ENCODE data around the gene BEND5.

The BEND5 gene

GRCh38 chr1:48776393-48777218, at the start of gene BEND5:
TSS of gene BEND5 (minus strand) at chr1:48776891. CDS start at chr1:48776831, 60 bp downstream.
- DNase-seq, result peak; percentile 7 to 66 (median 43)

- DNase-seq, result no peak
These were observed 46.5 kb upstream of the BEND5 start for GRCh38 chr1:48823168-48823567.

- no peak for DNase-seq
These were observed 43.8 kb upstream of the BEND5 start for GRCh38 chr1:48820491-48820890.

- DNase-seq, result no peak
These were observed 40.9 kb upstream of the BEND5 start for GRCh38 chr1:48817505-48818114.

- no peak for DNase-seq
These were observed 34.0 kb upstream of the BEND5 start for GRCh38 chr1:48810740-48811139.

- DNase-seq, result no peak
These were observed 31.8 kb upstream of the BEND5 start for GRCh38 chr1:48808496-48808895.

- DNase-seq, result no peak
These were observed 31.0 kb upstream of the BEND5 start for GRCh38 chr1:48807554-48808260.

GRCh38 chr1:48803474-48803873, 26.8 kb upstream of the BEND5 start:
- DNase-seq, result no peak

GRCh38 chr1:48794816-48795215, 18.1 kb upstream of the BEND5 start:
- no peak for DNase-seq

GRCh38 chr1:48793863-48794262, 17.2 kb upstream of the BEND5 start:
- no peak for DNase-seq

GRCh38 chr1:48792961-48793360, 16.3 kb upstream of the BEND5 start:
- no peak for DNase-seq

GRCh38 chr1:48790397-48790796, 13.7 kb upstream of the BEND5 start:
- DNase-seq, result no peak

GRCh38 chr1:48789903-48790302, 13.2 kb upstream of the BEND5 start:
- DNase-seq, result no peak

GRCh38 chr1:48785869-48786268, 9.2 kb upstream of the BEND5 start:
- DNase-seq, result no peak

GRCh38 chr1:48784301-48784700, 7.6 kb upstream of the BEND5 start:
- DNase-seq, result no peak

- DNase-seq, result no peak
These were observed 666 bp upstream of the BEND5 start for GRCh38 chr1:48777219-48777895.

GRCh38 chr1:48775831-48776392, 779 bp downstream of the BEND5 start:
- no peak for DNase-seq

- DNase-seq, result no peak
These were observed 3.6 kb downstream of the BEND5 start for GRCh38 chr1:48773133-48773532.

GRCh38 chr1:48772211-48772610, 4.5 kb downstream of the BEND5 start:
- DNase-seq, result no peak

GRCh38 chr1:48771561-48771960, 5.1 kb downstream of the BEND5 start:
- no peak for DNase-seq

- DNase-seq, result no peak
These were observed 8.6 kb downstream of the BEND5 start for GRCh38 chr1:48767975-48768510.

- no peak for DNase-seq
These were observed 11.4 kb downstream of the BEND5 start for GRCh38 chr1:48765335-48765734.

GRCh38 chr1:48761986-48762385, 14.7 kb downstream of the BEND5 start:
- no peak for DNase-seq
